Measurements from ENCODE around the gene KIF26A.
"Not testable (repeated sequence)": the region's sequence is repeated elsewhere in the genome, so short reads cannot be mapped to it uniquely, and the experiment has no call there.

KIF26A gene

DNA sequence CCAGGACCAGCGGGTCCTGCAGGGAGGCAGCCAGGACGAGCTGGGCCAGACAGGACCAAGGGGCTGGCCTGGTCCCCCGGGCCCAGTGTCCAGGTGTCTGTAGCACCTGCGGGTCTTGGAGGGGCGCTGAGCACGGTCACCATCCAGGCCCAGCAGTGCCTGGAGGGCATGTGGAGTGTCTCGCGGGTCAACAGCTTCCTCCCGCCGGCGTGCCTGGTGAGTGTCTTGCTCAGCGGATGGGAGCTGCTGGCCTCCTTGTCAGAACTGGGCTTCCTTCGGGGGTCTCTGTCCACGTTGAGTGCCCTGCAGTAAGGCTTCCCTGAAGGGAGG is 13.8 kb downstream of the KIF26A start:
- POLR2A ChIA-PET, result no interaction called here
- no peak for TF ChIP-seq LEF1 (IDR thresholded peaks at IDR 0.05; ENCODE audit: borderline replicate concordance)
- TF ChIP-seq BHLHE40 (IDR thresholded peaks at IDR 0.05; ENCODE audit: borderline replicate concordance), result no peak
- TF ChIP-seq ELF4 (IDR thresholded peaks at IDR 0.05), result no peak
- TF ChIP-seq CTBP1 (IDR thresholded peaks at IDR 0.05; ENCODE audit: borderline replicate concordance), result no peak
- TF ChIP-seq NFRKB (IDR thresholded peaks at IDR 0.05), result no peak
- TF ChIP-seq, protein P1, sequence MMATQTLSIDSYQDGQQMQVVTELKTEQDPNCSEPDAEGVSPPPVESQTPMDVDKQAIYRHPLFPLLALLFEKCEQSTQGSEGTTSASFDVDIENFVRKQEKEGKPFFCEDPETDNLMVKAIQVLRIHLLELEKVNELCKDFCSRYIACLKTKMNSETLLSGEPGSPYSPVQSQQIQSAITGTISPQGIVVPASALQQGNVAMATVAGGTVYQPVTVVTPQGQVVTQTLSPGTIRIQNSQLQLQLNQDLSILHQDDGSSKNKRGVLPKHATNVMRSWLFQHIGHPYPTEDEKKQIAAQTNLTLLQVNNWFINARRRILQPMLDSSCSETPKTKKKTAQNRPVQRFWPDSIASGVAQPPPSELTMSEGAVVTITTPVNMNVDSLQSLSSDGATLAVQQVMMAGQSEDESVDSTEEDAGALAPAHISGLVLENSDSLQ (IDR thresholded peaks at IDR 0.05), result no peak
- no peak for TF ChIP-seq L3MBTL2 (conservative IDR thresholded peaks at IDR 0.05)
- no peak for TF ChIP-seq SUZ12 (IDR thresholded peaks at IDR 0.05)
- no peak for TF ChIP-seq FOXM1 (IDR thresholded peaks at IDR 0.05; ENCODE audit: borderline replicate concordance)
- no peak for TF ChIP-seq SP1 (IDR thresholded peaks at IDR 0.05)
- no peak for TF ChIP-seq TARDBP (IDR thresholded peaks at IDR 0.05)
- TF ChIP-seq FOXK2 (IDR thresholded peaks at IDR 0.05), result no peak
- TF ChIP-seq ZNF384 (IDR thresholded peaks at IDR 0.05), result no peak
- no peak for TF ChIP-seq HDGF (IDR thresholded peaks at IDR 0.05; ENCODE audit: borderline replicate concordance)
- no peak for TF ChIP-seq ARNT (IDR thresholded peaks at IDR 0.05)
- no peak for TF ChIP-seq FOXA1 (IDR thresholded peaks at IDR 0.05)
- DNase-seq (ENCODE audit: extremely low spot score), result no peak
- CTCF ChIA-PET, result no interaction called here

DNA sequence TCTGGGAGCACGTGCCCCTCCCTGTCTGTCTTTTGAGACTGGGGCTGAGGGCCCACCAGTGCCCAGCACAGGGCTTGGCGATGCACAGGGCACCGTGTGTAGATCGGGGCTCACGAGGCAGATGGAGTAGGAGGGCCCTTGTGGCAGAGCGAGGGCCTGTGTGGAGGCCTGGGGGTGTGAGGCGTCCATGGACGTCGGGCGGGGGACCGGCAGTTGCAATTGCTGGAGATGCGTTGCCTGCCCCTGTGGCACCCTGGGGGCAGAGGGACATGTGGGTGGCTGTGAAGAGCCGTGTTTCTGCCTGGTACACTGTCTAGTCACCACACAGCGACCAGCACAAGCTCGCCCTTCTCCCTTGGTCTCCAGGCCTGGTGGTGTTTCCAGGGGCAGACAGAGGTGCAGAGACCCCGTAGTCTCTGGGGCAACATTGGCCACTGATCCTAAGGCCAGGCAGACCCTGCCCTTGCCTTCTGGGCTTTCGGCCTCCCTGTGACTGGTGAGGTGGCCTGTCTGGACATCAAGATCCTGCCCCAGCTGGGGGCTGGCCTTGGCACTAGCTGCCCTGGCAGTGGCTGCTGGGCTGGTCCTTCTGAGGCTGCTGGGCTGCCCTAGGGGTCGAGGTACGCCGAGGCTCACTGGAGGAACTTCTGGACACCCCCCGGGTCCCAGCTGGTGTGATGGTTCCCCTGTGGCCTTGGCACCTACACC is 14.5 kb downstream of the KIF26A start:
- CTCF ChIA-PET, result no interaction called here
- POLR2A ChIA-PET, result no interaction called here
- TF ChIP-seq LEF1 (IDR thresholded peaks at IDR 0.05; ENCODE audit: borderline replicate concordance) (no peak), ELF4 (IDR thresholded peaks at IDR 0.05) (no peak)
- DNase-seq (ENCODE audit: extremely low spot score), result no peak

DNA sequence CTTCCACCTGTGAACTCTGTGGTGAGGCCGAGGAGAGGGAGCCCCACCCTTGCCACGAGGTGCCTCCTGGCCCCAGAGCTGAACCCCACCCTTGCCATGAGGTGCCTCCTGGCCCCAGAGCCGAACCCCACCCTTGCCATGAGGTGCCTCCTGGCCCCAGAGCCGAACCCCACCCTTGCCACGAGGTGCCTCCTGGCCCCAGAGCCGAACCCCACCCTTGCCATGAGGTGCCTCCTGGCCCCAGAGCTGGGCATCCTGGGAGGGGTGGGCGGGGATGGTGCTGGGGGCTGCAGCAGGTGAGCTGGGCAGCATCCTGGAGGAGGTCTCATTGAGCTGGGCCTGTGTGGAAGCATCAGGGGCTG is 15.0 kb downstream of the KIF26A start:
- DNase-seq (ENCODE audit: extremely low spot score); CTCF ChIA-PET; POLR2A ChIA-PET: not testable (repeated sequence)

DNA sequence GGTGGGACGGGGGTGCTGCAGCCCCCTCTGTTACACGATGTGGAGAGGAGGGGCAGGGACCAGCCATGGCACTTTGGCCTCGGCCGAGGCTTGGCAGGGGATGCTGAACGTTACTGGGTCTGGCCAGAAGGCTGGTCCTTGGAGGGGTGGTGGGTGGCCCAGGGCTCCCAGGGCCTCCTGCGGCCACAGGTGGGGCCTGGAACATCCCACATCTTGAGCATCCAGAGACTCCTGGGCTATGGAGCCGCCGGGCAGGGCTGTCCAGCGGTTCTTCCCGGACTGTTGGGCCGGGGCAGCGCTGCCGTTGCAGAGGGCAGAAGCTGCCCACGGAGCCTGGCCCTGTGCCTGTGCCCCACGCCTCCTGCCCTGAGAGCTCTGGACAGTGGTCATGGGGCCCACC is 15.9 kb downstream of the KIF26A start:
- ChIA-PET CTCF (no interaction called here), POLR2A (no interaction called here)
- DNase-seq (ENCODE audit: extremely low spot score), result no peak
- TF ChIP-seq FOXK2 (IDR thresholded peaks at IDR 0.05) (no peak), TARDBP (IDR thresholded peaks at IDR 0.05) (no peak), CTBP1 (IDR thresholded peaks at IDR 0.05; ENCODE audit: borderline replicate concordance) (no peak), SP1 (IDR thresholded peaks at IDR 0.05) (no peak), BHLHE40 (IDR thresholded peaks at IDR 0.05; ENCODE audit: borderline replicate concordance) (no peak), ELF4 (IDR thresholded peaks at IDR 0.05) (no peak), ARNT (IDR thresholded peaks at IDR 0.05) (no peak), HDGF (IDR thresholded peaks at IDR 0.05; ENCODE audit: borderline replicate concordance) (no peak), L3MBTL2 (conservative IDR thresholded peaks at IDR 0.05) (no peak)

DNA sequence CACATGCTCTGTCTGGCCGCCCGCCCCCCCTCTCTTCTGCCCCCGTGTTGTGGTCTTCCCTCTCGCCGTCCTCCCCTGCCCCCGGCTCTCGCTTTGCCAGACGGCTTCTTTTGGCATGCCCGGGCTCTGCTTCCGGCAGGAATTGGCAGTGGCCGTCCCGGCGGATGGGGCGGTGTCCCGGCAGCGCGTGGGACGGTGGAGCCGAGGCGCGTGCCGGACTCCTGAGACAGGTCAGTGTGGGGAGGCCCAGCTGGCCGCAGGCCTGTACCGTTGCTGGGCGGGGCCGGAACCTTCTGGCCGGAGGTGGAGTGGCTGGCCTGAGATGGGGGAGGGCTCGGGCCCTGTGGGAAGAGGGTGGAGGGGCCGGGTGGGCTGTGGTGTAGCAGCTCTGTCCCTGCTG is 17.1 kb downstream of the KIF26A start:
- no peak for DNase-seq (ENCODE audit: extremely low spot score)
- TF ChIP-seq TARDBP (IDR thresholded peaks at IDR 0.05) (no peak), HDGF (IDR thresholded peaks at IDR 0.05; ENCODE audit: borderline replicate concordance) (no peak), FOXK2 (IDR thresholded peaks at IDR 0.05) (no peak), SP1 (IDR thresholded peaks at IDR 0.05) (no peak), FOXM1 (IDR thresholded peaks at IDR 0.05; ENCODE audit: borderline replicate concordance) (no peak), FOXA1 (IDR thresholded peaks at IDR 0.05) (no peak), L3MBTL2 (conservative IDR thresholded peaks at IDR 0.05) (no peak), NFRKB (IDR thresholded peaks at IDR 0.05) (no peak), ZNF384 (IDR thresholded peaks at IDR 0.05) (no peak), ELF4 (IDR thresholded peaks at IDR 0.05) (no peak), BHLHE40 (IDR thresholded peaks at IDR 0.05; ENCODE audit: borderline replicate concordance) (no peak), SUZ12 (IDR thresholded peaks at IDR 0.05) (no peak), ARNT (IDR thresholded peaks at IDR 0.05) (no peak), CTBP1 (IDR thresholded peaks at IDR 0.05; ENCODE audit: borderline replicate concordance) (no peak), LEF1 (IDR thresholded peaks at IDR 0.05; ENCODE audit: borderline replicate concordance) (no peak)
- TF ChIP-seq, protein P1 (IDR thresholded peaks at IDR 0.05), result no peak
- ChIA-PET POLR2A (no interaction called here), CTCF (no interaction called here)

DNA sequence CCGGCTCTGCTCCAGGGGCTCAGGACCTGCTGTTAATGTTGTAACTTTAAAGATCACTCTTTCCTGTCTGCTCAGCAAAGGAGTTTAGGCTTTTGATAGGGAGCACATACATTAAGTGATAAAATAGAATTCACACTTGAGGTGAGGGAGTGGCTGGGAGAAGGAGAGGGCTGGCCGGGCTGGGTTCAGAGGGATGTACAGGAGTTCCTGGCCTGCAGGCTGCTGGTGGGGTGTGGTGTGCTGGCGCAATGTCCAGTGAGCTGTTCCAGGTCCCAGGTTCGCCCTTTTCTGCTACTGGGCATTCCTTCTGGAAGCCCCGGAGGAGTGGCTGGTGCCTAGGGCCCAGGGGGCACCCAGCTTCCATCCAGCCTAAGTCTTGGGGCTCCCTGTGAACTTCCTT is 17.8 kb downstream of the KIF26A start:
- POLR2A ChIA-PET, result no interaction called here
- CTCF ChIA-PET, result no interaction called here
- no peak for DNase-seq (ENCODE audit: extremely low spot score)
- TF ChIP-seq L3MBTL2 (conservative IDR thresholded peaks at IDR 0.05), result no peak
- no peak for TF ChIP-seq FOXM1 (IDR thresholded peaks at IDR 0.05; ENCODE audit: borderline replicate concordance)
- TF ChIP-seq TARDBP (IDR thresholded peaks at IDR 0.05), result no peak
- no peak for TF ChIP-seq ARNT (IDR thresholded peaks at IDR 0.05)
- TF ChIP-seq SP1 (IDR thresholded peaks at IDR 0.05), result no peak
- TF ChIP-seq BHLHE40 (IDR thresholded peaks at IDR 0.05; ENCODE audit: borderline replicate concordance), result no peak
- TF ChIP-seq ZNF384 (IDR thresholded peaks at IDR 0.05), result no peak
- no peak for TF ChIP-seq ELF4 (IDR thresholded peaks at IDR 0.05)
- TF ChIP-seq, protein P1 (IDR thresholded peaks at IDR 0.05), result no peak
- no peak for TF ChIP-seq HDGF (IDR thresholded peaks at IDR 0.05; ENCODE audit: borderline replicate concordance)
- no peak for TF ChIP-seq FOXK2 (IDR thresholded peaks at IDR 0.05)
- no peak for TF ChIP-seq NFRKB (IDR thresholded peaks at IDR 0.05)
- TF ChIP-seq CTBP1 (IDR thresholded peaks at IDR 0.05; ENCODE audit: borderline replicate concordance), result no peak
- no peak for TF ChIP-seq LEF1 (IDR thresholded peaks at IDR 0.05; ENCODE audit: borderline replicate concordance)
- TF ChIP-seq FOXA1 (IDR thresholded peaks at IDR 0.05), result no peak
- no peak for TF ChIP-seq SUZ12 (IDR thresholded peaks at IDR 0.05)

Data from HEK293T (cell line).